ENCODE measurements around the gene DCK. TPM values are rescaled to one million over a fixed set of nuclear protein-coding genes. Genes with fewer than 3 reads are reported as not detected.
"Not testable (repeated sequence)": the region's sequence is repeated elsewhere in the genome, so short reads cannot be mapped to it uniquely, and the experiment has no call there.

Gene DCK
- total RNA-seq, 1 experiment from 2014 or later, result 8.0 TPM

DNA sequence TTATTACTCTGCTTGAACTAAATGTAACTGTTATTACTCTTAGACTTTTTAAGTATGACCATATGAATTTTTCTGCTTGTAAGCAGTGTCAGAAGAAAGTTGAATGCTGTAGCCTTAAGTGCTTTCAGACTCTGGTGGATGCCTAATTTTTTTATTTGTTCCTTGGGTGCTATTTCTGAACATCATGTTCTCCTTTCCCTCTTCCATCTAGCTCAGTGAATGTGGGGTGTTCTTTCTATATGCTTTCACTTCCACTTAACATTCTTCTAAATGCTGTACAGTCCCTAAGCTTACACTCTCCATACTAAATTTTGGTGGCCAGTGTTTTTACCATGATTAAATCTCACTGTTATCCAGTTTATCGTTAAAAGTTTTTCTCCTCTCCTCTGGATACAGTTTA, 3.6 kb downstream of the DCK start:
- H3K27ac Mint-ChIP-seq (ENCODE audit: low read depth, unreplicated experiment), result no peak overlapping the region
- peaks cover 26% of the 10 kb centered on the region for H3K4me1 Mint-ChIP-seq (ENCODE audit: insufficient read depth, unreplicated experiment)
- no TSS peak for BruUV-seq (replicated peaks)
- ChIA-PET CTCF (interaction anchor here (0.6 to 1.3 kb wide), 5 partner anchors 8 to 348 kb away, joined by 3 to 4 read pairs (median 3); no protein-coding TSS in a partner anchor), POLR2A (interaction anchor here (0.6 to 1.4 kb wide), 5 partner anchors 158 to 366 kb away, joined by 3 to 6 read pairs (median 3); no protein-coding TSS in a partner anchor)
- peaks cover 12% of the 10 kb centered on the region for H3K9me3 Mint-ChIP-seq (ENCODE audit: unreplicated experiment)
- TF ChIP-seq, protein P1, sequence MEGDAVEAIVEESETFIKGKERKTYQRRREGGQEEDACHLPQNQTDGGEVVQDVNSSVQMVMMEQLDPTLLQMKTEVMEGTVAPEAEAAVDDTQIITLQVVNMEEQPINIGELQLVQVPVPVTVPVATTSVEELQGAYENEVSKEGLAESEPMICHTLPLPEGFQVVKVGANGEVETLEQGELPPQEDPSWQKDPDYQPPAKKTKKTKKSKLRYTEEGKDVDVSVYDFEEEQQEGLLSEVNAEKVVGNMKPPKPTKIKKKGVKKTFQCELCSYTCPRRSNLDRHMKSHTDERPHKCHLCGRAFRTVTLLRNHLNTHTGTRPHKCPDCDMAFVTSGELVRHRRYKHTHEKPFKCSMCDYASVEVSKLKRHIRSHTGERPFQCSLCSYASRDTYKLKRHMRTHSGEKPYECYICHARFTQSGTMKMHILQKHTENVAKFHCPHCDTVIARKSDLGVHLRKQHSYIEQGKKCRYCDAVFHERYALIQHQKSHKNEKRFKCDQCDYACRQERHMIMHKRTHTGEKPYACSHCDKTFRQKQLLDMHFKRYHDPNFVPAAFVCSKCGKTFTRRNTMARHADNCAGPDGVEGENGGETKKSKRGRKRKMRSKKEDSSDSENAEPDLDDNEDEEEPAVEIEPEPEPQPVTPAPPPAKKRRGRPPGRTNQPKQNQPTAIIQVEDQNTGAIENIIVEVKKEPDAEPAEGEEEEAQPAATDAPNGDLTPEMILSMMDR (IDR thresholded peaks at IDR 0.05; ENCODE audit: unreplicated experiment), result no peak
- intact Hi-C loops (cut with micrococcal nuclease), result no loop called here
- H3K36me3 Mint-ChIP-seq (ENCODE audit: insufficient read depth, unreplicated experiment), result peaks cover 17% of the 10 kb centered on the region
- H3K4me3 Mint-ChIP-seq (ENCODE audit: unreplicated experiment), result no peak overlapping the region
- H3K27me3 Mint-ChIP-seq (ENCODE audit: insufficient read depth, unreplicated experiment), result no peaks in the 10 kb centered on the region
- DNase-seq (ENCODE audit: unreplicated experiment), result no peak

DNA sequence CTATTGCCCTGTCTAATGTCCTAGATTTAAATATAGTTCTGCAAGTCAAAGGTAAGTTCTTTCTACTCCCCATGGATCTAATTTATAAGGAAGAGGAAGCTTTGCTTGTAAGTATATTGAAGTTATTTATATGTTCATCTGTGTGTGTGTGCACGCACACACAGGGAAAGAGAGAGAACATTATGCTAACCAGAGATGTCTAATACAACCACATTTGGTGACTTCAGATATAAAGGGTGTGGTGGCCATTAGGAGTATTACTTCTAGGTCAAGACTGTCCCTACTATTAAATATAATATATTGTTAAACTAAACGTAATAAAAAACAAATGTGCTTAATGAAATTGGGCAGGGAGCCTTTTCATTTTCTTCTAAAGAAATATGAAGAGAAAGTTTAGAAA, 4.1 kb downstream of the DCK start:
- ChIA-PET POLR2A (interaction anchor here (0.6 to 1.4 kb wide), 5 partner anchors 99 to 366 kb away, joined by 3 to 4 read pairs (median 3); no protein-coding TSS in a partner anchor), CTCF (interaction anchor here (0.9 to 1.3 kb wide), 3 partner anchors 13 to 308 kb away, joined by 3 to 4 read pairs (median 3); no protein-coding TSS in a partner anchor)
- peaks cover 17% of the 10 kb centered on the region for H3K36me3 Mint-ChIP-seq (ENCODE audit: insufficient read depth, unreplicated experiment)
- no peak overlapping the region for H3K4me3 Mint-ChIP-seq (ENCODE audit: unreplicated experiment)
- BruUV-seq (replicated peaks), result no TSS peak
- intact Hi-C loops (cut with micrococcal nuclease), result no loop called here
- peaks cover 12% of the 10 kb centered on the region for H3K9me3 Mint-ChIP-seq (ENCODE audit: unreplicated experiment)
- peaks cover 26% of the 10 kb centered on the region for H3K4me1 Mint-ChIP-seq (ENCODE audit: insufficient read depth, unreplicated experiment)
- H3K27ac Mint-ChIP-seq (ENCODE audit: low read depth, unreplicated experiment), result no peak overlapping the region
- no peak for DNase-seq (ENCODE audit: unreplicated experiment)
- no peaks in the 10 kb centered on the region for H3K27me3 Mint-ChIP-seq (ENCODE audit: insufficient read depth, unreplicated experiment)
- TF ChIP-seq, protein P1 (IDR thresholded peaks at IDR 0.05; ENCODE audit: unreplicated experiment), result no peak

DNA sequence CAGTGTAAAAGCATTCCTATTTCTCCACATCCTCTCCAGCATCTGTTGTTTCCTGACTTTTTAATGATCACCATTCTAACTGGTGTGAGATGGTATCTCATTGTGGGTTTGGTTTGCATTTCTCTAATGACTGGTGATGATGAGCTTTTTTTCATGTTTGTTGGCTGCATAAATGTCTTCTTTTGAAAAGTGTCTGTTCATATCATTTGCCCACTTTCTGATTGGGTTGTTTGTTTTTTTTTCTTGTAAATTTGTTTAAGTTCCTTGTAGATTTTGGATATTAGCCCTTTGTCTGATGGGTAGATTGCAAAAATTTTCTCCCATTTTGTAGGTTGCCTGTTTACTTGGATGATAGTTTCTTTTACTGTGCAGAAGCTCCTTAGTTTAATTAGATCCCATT, 6.2 kb downstream of the DCK start:
- H3K4me3 Mint-ChIP-seq (ENCODE audit: unreplicated experiment); intact Hi-C loops (cut with micrococcal nuclease); H3K27me3 Mint-ChIP-seq (ENCODE audit: insufficient read depth, unreplicated experiment); BruUV-seq (replicated peaks); DNase-seq (ENCODE audit: unreplicated experiment); POLR2A ChIA-PET; H3K27ac Mint-ChIP-seq (ENCODE audit: low read depth, unreplicated experiment): not testable (repeated sequence)
- Mint-ChIP-seq H3K36me3 (ENCODE audit: insufficient read depth, unreplicated experiment) (peaks cover 17% of the 10 kb centered on the region), H3K9me3 (ENCODE audit: unreplicated experiment) (peaks cover 12% of the 10 kb centered on the region), H3K4me1 (ENCODE audit: insufficient read depth, unreplicated experiment) (peaks cover 21% of the 10 kb centered on the region)
- CTCF ChIA-PET, result interaction anchor here (0.7 to 1.5 kb wide), 3 partner anchors 9 to 59 kb away, joined by 3 to 9 read pairs (median 6); no protein-coding TSS in a partner anchor

DNA sequence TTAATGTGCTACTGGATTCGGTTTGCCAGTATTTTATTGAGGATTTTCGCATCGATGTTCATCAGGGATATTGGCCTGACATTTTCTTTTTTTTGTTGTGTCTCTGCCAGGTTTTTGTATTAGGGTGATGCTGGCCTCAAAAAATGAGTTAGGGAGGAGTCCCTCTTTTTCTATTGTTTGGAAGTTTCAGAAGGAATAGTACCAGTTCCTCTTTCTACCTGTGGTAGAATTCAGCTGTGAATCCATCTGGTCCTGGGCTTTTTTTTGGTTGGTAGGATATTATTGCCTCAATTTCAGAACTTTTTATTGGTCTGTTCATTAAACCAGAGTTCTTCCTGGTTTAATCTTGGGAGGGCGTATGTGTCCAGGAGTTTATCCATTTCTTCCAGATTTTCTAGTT, 7.9 kb downstream of the DCK start:
- peaks cover 12% of the 10 kb centered on the region for H3K9me3 Mint-ChIP-seq (ENCODE audit: unreplicated experiment)
- H3K27ac Mint-ChIP-seq (ENCODE audit: low read depth, unreplicated experiment); H3K27me3 Mint-ChIP-seq (ENCODE audit: insufficient read depth, unreplicated experiment); H3K4me3 Mint-ChIP-seq (ENCODE audit: unreplicated experiment); intact Hi-C loops (cut with micrococcal nuclease); DNase-seq (ENCODE audit: unreplicated experiment); BruUV-seq (replicated peaks); POLR2A ChIA-PET: not testable (repeated sequence)
- CTCF ChIA-PET, result interaction anchor here (1.2 kb wide), 1 partner anchor 265 kb away, joined by 3 read pairs; no protein-coding TSS in a partner anchor
- H3K36me3 Mint-ChIP-seq (ENCODE audit: insufficient read depth, unreplicated experiment), result peaks cover 17% of the 10 kb centered on the region
- peaks cover 13% of the 10 kb centered on the region for H3K4me1 Mint-ChIP-seq (ENCODE audit: insufficient read depth, unreplicated experiment)

DNA sequence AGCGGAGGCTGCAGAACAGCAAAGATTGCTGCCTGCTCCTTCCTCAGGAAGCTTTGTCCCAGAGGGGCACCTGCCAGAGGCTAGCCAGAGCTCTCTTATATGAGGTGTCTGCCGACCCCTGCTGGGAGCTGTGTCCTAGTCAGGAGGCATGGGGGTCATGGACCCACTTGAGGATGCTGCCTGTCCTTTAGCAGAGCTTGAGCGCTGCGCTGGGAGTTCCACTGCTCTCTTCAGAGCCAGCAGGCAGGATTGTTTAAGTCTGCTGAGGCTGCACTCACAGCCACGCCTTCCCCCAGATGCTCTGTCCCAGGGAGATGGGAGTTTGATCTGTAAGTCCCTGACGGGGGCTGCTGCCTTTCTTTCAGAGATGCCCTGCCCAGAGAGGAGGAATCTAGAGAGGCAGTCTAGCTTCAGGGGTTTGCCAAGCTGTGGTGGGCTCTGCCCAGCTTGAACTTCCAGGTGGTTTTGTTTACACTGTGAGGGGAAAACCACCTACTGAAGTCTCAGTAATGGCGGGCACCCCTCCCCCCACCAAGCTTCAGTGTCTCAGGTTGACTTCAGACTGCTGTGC, 10.9 kb downstream of the DCK start:
- ChIA-PET CTCF (interaction anchor here (0.9 to 1.3 kb wide), 3 partner anchors 9 to 354 kb away, joined by 3 to 6 read pairs (median 4); no protein-coding TSS in a partner anchor), POLR2A (interaction anchor here (0.9 to 1.1 kb wide), 2 partner anchors 12 to 15 kb away, joined by 3 read pairs; no protein-coding TSS in a partner anchor)
- Mint-ChIP-seq H3K9me3 (ENCODE audit: unreplicated experiment) (peaks cover 12% of the 10 kb centered on the region), H3K27ac (ENCODE audit: low read depth, unreplicated experiment) (no peak overlapping the region), H3K4me3 (ENCODE audit: unreplicated experiment) (no peak overlapping the region), H3K4me1 (ENCODE audit: insufficient read depth, unreplicated experiment) (peaks cover 9% of the 10 kb centered on the region), H3K27me3 (ENCODE audit: insufficient read depth, unreplicated experiment) (no peaks in the 10 kb centered on the region), H3K36me3 (ENCODE audit: insufficient read depth, unreplicated experiment) (peaks cover 10% of the 10 kb centered on the region)
- BruUV-seq (replicated peaks), result no TSS peak
- intact Hi-C loops (cut with micrococcal nuclease), result no loop called here
- no peak for DNase-seq (ENCODE audit: unreplicated experiment)
- TF ChIP-seq, protein P1 (IDR thresholded peaks at IDR 0.05; ENCODE audit: unreplicated experiment), result no peak

DNA sequence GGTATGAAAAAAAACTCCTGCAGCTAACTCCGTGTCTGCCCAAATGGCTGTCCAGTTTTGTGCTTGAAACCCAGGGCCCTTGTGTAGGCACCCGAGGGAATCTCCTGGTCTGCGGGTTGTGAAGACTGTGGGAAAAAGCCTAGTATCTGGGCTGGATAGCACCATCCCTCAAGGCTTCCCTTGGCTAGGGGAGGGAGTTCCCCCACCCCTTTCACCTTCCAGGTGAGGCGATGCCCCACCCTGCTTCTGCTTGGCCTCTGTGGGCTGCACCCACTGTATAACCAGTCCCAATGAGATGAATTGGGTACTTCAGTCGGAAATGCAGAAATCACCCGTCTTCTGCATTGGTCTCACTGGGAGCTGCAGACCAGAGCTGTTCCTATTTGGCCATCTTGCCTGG, 11.6 kb downstream of the DCK start:
- peaks cover 12% of the 10 kb centered on the region for H3K4me1 Mint-ChIP-seq (ENCODE audit: insufficient read depth, unreplicated experiment)
- H3K9me3 Mint-ChIP-seq (ENCODE audit: unreplicated experiment), result peaks cover 12% of the 10 kb centered on the region
- H3K27me3 Mint-ChIP-seq (ENCODE audit: insufficient read depth, unreplicated experiment); DNase-seq (ENCODE audit: unreplicated experiment); BruUV-seq (replicated peaks); H3K4me3 Mint-ChIP-seq (ENCODE audit: unreplicated experiment); H3K27ac Mint-ChIP-seq (ENCODE audit: low read depth, unreplicated experiment); H3K36me3 Mint-ChIP-seq (ENCODE audit: insufficient read depth, unreplicated experiment): not testable (repeated sequence)
- CTCF ChIA-PET, result interaction anchor here (0.7 to 1.3 kb wide), 4 partner anchors 10 to 1396 kb away, joined by 3 to 6 read pairs (median 4); no protein-coding TSS in a partner anchor
- intact Hi-C loops (cut with micrococcal nuclease), result loop anchor here (5.0 kb wide), 1 partner anchor 168 kb away; the partner anchor contains the start of gene GRSF1
- POLR2A ChIA-PET, result interaction anchor here (0.9 to 1.1 kb wide), 2 partner anchors 12 to 16 kb away, joined by 3 read pairs; no protein-coding TSS in a partner anchor

Data from MCF 10A (cell line).